PC-9 (cell line): ENCODE measurements around the gene FEN1. TPM values are rescaled to one million over a fixed set of nuclear protein-coding genes. Genes with fewer than 3 reads are reported as not detected.

ENCODE experiments used
- BruUV-seq: library from RNA; stranded (reverse); fragments of 400-500 nt; replicated peaks from 2 replicates; lab custom pipeline; 2021; lab: Mats Ljungman, UMichigan
- CTCF ChIA-PET: fragments of 300-600 bp; sonication (Branson Sonifier 250); formaldehyde crosslinking; loops from one replicate; lab custom pipeline; 2022; ENCODE audit warnings: antibody characterized with exemption; lab: Charles Lee
- POLR2A ChIA-PET: fragments of 300-600 bp; sonication (Branson Sonifier 250); formaldehyde crosslinking; loops from one replicate; lab custom pipeline; 2022; ENCODE audit warnings: antibody characterized with exemption; ENCODE audit not compliant: unreplicated experiment; lab: Charles Lee
- DNase-seq, 2 experiments: peaks; one replicate each; pipeline versions ENCODE4 v3.0.0 to v3.0.0-alpha.2; 2015 to 2022; ENCODE audit warnings: mixed read lengths in 1 of 2
- H2AFZ ChIP-seq: fragments of 200-600 bp; sonication (generic); 2 replicates; pipeline ENCODE4 v1.8.1; 2017; ENCODE audit warnings: antibody characterized with exemption
- H3F3A ChIP-seq: fragments of 200-600 bp; sonication (generic); 2 replicates; pipeline ENCODE4 v1.8.1; 2017; ENCODE audit warnings: antibody characterized with exemption, mild to moderate bottlenecking, low read depth; ENCODE audit not compliant: insufficient read depth
- H3K27ac ChIP-seq: fragments of 200-600 bp; sonication (generic); 2 replicates; pipeline ENCODE4 v1.6.1; 2016; ENCODE audit warnings: mixed run types
- H3K27me3 ChIP-seq: fragments of 200-600 bp; sonication (generic); 2 replicates; pipeline ENCODE4 v1.6.1; 2016; ENCODE audit warnings: low read depth, mixed run types; ENCODE audit not compliant: insufficient read depth
- H3K36me3 ChIP-seq: fragments of 200-600 bp; sonication (generic); 2 replicates; pipeline ENCODE4 v1.6.1; 2016; ENCODE audit warnings: low read depth, mixed run types
- H3K4me1 ChIP-seq: fragments of 200-600 bp; sonication (generic); replicated peaks from 2 replicates; pipeline ENCODE4 v1.6.1; 2016; ENCODE audit warnings: mixed run types; ENCODE audit not compliant: insufficient read depth
- H3K4me2 ChIP-seq: fragments of 200-600 bp; sonication (generic); 2 replicates; pipeline ENCODE4 v1.6.1; 2017; ENCODE audit warnings: mixed run types
- H3K4me3 ChIP-seq: fragments of 200-600 bp; sonication (generic); 2 replicates; pipeline ENCODE4 v1.6.1; 2016; ENCODE audit warnings: mixed run types
- H3K79me2 ChIP-seq: fragments of 200-600 bp; sonication (generic); 2 replicates; pipeline ENCODE4 v1.6.1; 2017; ENCODE audit warnings: low read depth, mixed run types
- H3K9me2 ChIP-seq: fragments of 200-600 bp; sonication (generic); 2 replicates; pipeline ENCODE4 v1.8.1; 2017; ENCODE audit warnings: mild to moderate bottlenecking; ENCODE audit not compliant: insufficient read depth
- H3K9me3 ChIP-seq: fragments of 200-600 bp; sonication (generic); 2 replicates; pipeline ENCODE4 v1.8.1; 2016; ENCODE audit warnings: low read depth; ENCODE audit not compliant: insufficient read depth
- H4K20me1 ChIP-seq: fragments of 200-600 bp; sonication (generic); 2 replicates; pipeline ENCODE4 v1.8.1; 2017; ENCODE audit not compliant: insufficient read depth
- CTCF ChIP-seq: fragments of 200-600 bp; sonication (generic); conservative IDR thresholded peaks from 2 replicates; pipeline ENCODE4 v1.6.1; 2017; ENCODE audit warnings: mixed run types, antibody characterized with exemption, mild to moderate bottlenecking, moderate library complexity
- EZH2 ChIP-seq: fragments of 200-600 bp; sonication (generic); IDR thresholded peaks from 2 replicates; pipeline ENCODE4 v1.8.0; 2017; ENCODE audit warnings: antibody characterized with exemption, low read depth
- intact Hi-C: fragments of 100-400 bp; cut with micrococcal nuclease; formaldehyde crosslinking; loops from one replicate; pipeline ENCODE4 v1.10.0; 2022; ENCODE audit not compliant: unreplicated experiment
- total RNA-seq: library from RNA; stranded (reverse); gene quantifications from 2 replicates; pipeline ENCODE4 v1.2.3, GENCODE V29; 2021

FEN1 gene
- total RNA-seq, 1 experiment from 2014 or later = 60.9 TPM

DNA sequence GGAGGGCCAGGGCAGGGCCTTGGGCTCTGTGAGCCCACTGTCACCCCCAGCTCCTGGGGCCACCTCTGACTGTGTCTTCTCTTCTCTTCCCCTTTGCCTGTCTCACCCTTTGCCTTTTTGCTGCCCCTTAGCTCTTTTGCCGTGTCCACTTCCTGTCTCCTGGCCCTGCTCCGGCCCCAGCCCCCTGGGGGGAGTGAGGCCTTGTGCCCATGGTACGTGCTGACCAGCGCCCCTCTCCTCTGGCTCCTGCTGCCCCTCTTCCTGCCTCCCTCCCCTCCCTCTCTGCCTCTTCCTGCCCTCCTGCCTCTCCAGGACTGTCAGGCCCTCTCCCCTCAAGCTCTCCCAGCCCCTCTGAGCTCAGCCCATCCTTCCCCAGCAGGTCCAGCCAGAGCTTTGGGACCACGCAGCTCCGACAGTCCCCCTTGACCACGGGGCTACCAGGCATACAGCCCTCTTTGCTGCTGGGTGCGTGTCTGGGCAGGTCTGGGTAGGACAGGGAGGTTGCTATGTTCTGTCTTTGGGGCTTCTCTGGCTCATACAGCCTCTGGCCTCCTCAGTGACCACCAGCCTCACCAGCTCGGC lies 12.0 kb upstream of the FEN1 start:
- no peaks in the 10 kb centered on the region for H3K36me3 ChIP-seq
- H3K4me1 ChIP-seq = no peaks in the 10 kb centered on the region
- H3K9me2 ChIP-seq = no peaks in the 10 kb centered on the region
- intact Hi-C loops = no loop called here
- peaks cover 5% of the 10 kb centered on the region; the same call in 1 of the 2 replicates for H4K20me1 ChIP-seq
- H3K4me3 ChIP-seq = no peak overlapping the region
- H3K27ac ChIP-seq = no peak overlapping the region
- no peaks in the 10 kb centered on the region for H3K9me3 ChIP-seq
- no TSS peak for BruUV-seq
- H3F3A ChIP-seq = peaks cover 13% of the 10 kb centered on the region
- H3K27me3 ChIP-seq = no peaks in the 10 kb centered on the region
- no peak overlapping the region for H2AFZ ChIP-seq
- H3K79me2 ChIP-seq = no peaks in the 10 kb centered on the region
- DNase-seq = no peak
- POLR2A ChIA-PET = interaction anchor here (0.5 kb wide), 1 partner anchor 21 kb away, joined by 4 read pairs; no protein-coding TSS in a partner anchor
- no peak for TF ChIP-seq EZH2
- CTCF ChIA-PET = no interaction called here
- no peak overlapping the region for H3K4me2 ChIP-seq

GRCh38 chr11:61781585-61781984 lies 11.1 kb upstream of the FEN1 start:
- CTCF ChIA-PET = no interaction called here
- Histone ChIP-seq H4K20me1 (peaks cover 5% of the 10 kb centered on the region; the same call in 1 of the 2 replicates), H3F3A (peaks cover 13% of the 10 kb centered on the region), H3K27ac (no peak overlapping the region), H3K4me2 (no peak overlapping the region), H3K4me1 (no peaks in the 10 kb centered on the region), H3K9me3 (no peaks in the 10 kb centered on the region), H3K9me2 (no peaks in the 10 kb centered on the region), H3K79me2 (no peaks in the 10 kb centered on the region), H3K4me3 (no peak overlapping the region), H3K27me3 (no peaks in the 10 kb centered on the region), H2AFZ (no peak overlapping the region), H3K36me3 (0 out of 2 replicates have a peak, but pooled peaks cover under 1% of the 10 kb centered on the region)
- intact Hi-C loops = no loop called here
- POLR2A ChIA-PET = interaction anchor here (0.6 kb wide), 1 partner anchor 10 kb away, joined by 3 read pairs; no protein-coding TSS in a partner anchor
- DNase-seq = no peak
- no peak for TF ChIP-seq EZH2
- no peak for TF ChIP-seq CTCF
- BruUV-seq = no TSS peak

DNA sequence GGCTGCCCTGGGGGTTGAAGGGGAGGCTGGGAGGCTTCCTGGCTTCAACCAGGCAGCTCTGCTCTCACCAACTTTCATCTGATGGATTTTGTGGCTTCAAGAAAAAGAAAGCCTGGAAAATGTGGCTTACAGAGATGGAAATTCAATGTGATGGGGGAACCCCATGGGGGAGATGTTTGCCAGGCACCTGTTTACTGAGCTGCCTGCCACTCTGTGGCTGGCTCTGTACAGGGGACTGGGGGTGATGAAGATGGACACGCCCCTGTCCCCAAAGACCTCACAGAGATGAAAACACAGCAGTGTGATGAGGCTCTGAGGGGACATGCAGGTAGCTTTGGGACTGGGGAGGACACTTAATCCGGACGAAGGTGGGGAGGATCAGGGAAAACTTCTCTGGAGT lies 10.4 kb upstream of the FEN1 start:
- no peaks in the 10 kb centered on the region for H3K27me3 ChIP-seq
- no peak for DNase-seq
- H3K4me3 ChIP-seq = no peak overlapping the region
- H3F3A ChIP-seq = peaks cover 13% of the 10 kb centered on the region
- H3K4me2 ChIP-seq = no peak overlapping the region
- POLR2A ChIA-PET = no interaction called here
- no peaks in the 10 kb centered on the region for H3K9me3 ChIP-seq
- H3K27ac ChIP-seq = no peak overlapping the region
- no peaks in the 10 kb centered on the region for H3K9me2 ChIP-seq
- CTCF ChIA-PET = no interaction called here
- H3K79me2 ChIP-seq = no peaks in the 10 kb centered on the region
- peaks cover 5% of the 10 kb centered on the region; the same call in 1 of the 2 replicates for H4K20me1 ChIP-seq
- TF ChIP-seq CTCF (no peak), EZH2 (no peak)
- no peak overlapping the region for H2AFZ ChIP-seq
- 0 out of 2 replicates have a peak, but pooled peaks cover 8% of the 10 kb centered on the region for H3K36me3 ChIP-seq
- intact Hi-C loops = no loop called here
- BruUV-seq = no TSS peak
- H3K4me1 ChIP-seq = no peaks in the 10 kb centered on the region
